Gastrocnemius medialis (tissue), 4 donors: ENCODE measurements around the gene TGFBR1. TPM values are rescaled to one million over a fixed set of nuclear protein-coding genes. Genes with fewer than 3 reads are reported as not detected.

ENCODE experiments used
- ATAC-seq, 2 donors: fragments of 150-250 bp; one replicate each; pipeline ENCODE4 v1.9.1; 2016
- DNase-seq, 2 donors: peaks; one replicate each; pipeline ENCODE4 v3.0.0-alpha.2; 2019
- H3K27ac ChIP-seq, 4 donors: fragments of 200-600 bp; sonication (generic); 1 replicate in 1 of 4; 2 replicates in 3 of 4; pipeline ENCODE4 v1.5.1; 2016 to 2018; ENCODE audit warnings: mild to moderate bottlenecking in 2 of 4, moderate library complexity in 1 of 4
- H3K27me3 ChIP-seq, 3 donors: fragments of 200-600 bp; sonication (generic) in 2 of 3; 1 replicate in 1 of 3; 2 replicates in 2 of 3; pipeline versions ENCODE4 v1.5.1 to v1.6.0; 2016 to 2019; ENCODE audit warnings: mild to moderate bottlenecking in 1 of 3, moderate library complexity in 1 of 3
- H3K36me3 ChIP-seq, 2 donors: fragments of 200-600 bp; sonication (generic) in 1 of 2; one replicate each; pipeline ENCODE4 v1.5.1; 2017 to 2018
- H3K4me1 ChIP-seq, 2 donors: fragments of 200-600 bp; sonication (generic) in 1 of 2; one replicate each; pipeline ENCODE4 v1.5.1; 2016 to 2017; ENCODE audit warnings: mild to moderate bottlenecking in 2 of 2
- H3K4me3 ChIP-seq, 4 donors: fragments of 200-600 bp; sonication (generic) in 3 of 4; 1 replicate in 1 of 4; 2 replicates in 3 of 4; pipeline ENCODE4 v1.5.1; 2016 to 2019; ENCODE audit warnings: mild to moderate bottlenecking in 2 of 4
- H3K9me3 ChIP-seq, 3 donors: fragments of 200-600 bp; sonication (generic) in 2 of 3; 1 replicate in 1 of 3; 2 replicates in 2 of 3; pipeline ENCODE4 v1.5.1; 2016 to 2019
- POLR2A ChIP-seq, 2 donors: fragments of 450-650 bp; IDR thresholded peaks; one replicate each; pipeline ENCODE4 v1.6.1; 2017; ENCODE audit warnings: antibody characterized with exemption in 2 of 2, mild to moderate bottlenecking in 2 of 2, moderate library complexity in 2 of 2
- in situ Hi-C, 4 donors: fragments of 200-750 bp; cut with MboI; loops; one replicate each; pipeline versions ENCODE4 v1.15.0 to v1.8.0; 2017; ENCODE audit warnings: low sequenced_read_pairs in 4 of 4
- intact Hi-C: fragments of 100-400 bp; cut with DNase I; formaldehyde crosslinking; loops from one replicate; pipeline ENCODE4 v1.15.1; 2023; ENCODE audit warnings: low total_unique reads
- total RNA-seq, 4 donors: library from RNA; depleted of rRNA; stranded (reverse); fragments of >200 nt; gene quantifications; one replicate each; pipeline versions ENCODE4 v1.1.0 to v1.2.3, GENCODE V29; 2016
- TF ChIP-seq, protein P1 (sequence below), 5 experiments: fragments of 450-650 bp in 3 of 5; fragments of 200-600 bp in 2 of 5; sonication (generic) in 2 of 5; IDR thresholded peaks in 4 of 5; conservative IDR thresholded peaks in 1 of 5; 1 replicate in 4 of 5; 2 replicates in 1 of 5; pipeline ENCODE4 v1.5.1; 2016 to 2019; ENCODE audit warnings: antibody characterized with exemption in 5 of 5, mild to moderate bottlenecking in 3 of 5, moderate library complexity in 3 of 5

The TGFBR1 gene
- total RNA-seq, 4 donors from 2014 or later, result 13.5 to 19.0 (median 14.3) TPM

DNA sequence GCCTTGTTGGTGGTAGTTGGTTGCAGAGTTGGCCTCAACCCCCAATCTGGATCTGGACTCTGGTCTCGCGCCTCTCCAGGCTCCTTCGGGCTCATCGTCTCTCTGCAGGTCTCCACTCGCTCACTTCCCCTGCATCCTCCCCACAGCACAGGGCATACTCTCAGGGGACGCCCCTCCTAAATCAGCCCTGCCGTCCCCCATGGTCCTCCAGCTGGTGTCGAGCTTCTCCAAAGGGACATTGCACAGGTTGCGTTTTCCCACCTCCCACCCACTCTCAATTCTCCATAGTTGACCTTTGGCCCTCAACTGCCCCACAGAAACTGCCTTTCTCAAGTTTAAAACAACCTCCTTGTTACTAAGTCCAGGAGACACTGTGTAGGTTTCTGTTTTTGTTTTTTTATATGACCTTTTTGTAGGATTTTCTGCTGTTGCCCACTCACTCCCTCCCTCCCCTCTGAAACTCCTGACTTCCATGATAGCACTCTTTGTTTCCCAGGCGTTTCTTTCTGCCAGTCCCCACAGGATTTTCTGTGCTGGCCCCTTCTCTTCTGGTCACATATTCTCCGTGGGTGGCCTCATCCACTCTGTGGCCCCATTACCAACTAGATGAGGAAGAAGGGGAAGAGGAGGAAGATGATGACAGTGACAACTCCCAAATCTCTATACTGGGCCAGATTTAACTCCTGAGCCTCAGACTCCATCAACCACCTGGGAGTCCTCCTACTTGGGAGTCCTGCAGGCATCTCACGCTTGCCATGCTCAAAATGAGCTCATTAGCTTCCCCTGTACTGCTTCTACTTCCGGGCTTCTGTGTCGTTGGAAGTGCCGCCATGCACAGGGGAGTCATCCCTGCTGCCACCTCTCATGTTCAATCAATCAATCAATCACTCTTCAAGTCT lies 66.6 kb downstream of the TGFBR1 start:
- Histone ChIP-seq H3K27me3 (peaks cover 0 to 4% (median 0%) of the 10 kb centered on the region in 3 donors), H3K4me1 (no peaks in the 10 kb centered on the region), H3K9me3 (no peaks in the 10 kb centered on the region), H3K27ac (no peak overlapping the region), H3K36me3 (no peaks in the 10 kb centered on the region), H3K4me3 (no peak overlapping the region)
- intact Hi-C loops, result loop anchor here (10.0 kb wide), 1 partner anchor 1043 kb away; no protein-coding TSS in a partner anchor
- TF ChIP-seq, protein P1, sequence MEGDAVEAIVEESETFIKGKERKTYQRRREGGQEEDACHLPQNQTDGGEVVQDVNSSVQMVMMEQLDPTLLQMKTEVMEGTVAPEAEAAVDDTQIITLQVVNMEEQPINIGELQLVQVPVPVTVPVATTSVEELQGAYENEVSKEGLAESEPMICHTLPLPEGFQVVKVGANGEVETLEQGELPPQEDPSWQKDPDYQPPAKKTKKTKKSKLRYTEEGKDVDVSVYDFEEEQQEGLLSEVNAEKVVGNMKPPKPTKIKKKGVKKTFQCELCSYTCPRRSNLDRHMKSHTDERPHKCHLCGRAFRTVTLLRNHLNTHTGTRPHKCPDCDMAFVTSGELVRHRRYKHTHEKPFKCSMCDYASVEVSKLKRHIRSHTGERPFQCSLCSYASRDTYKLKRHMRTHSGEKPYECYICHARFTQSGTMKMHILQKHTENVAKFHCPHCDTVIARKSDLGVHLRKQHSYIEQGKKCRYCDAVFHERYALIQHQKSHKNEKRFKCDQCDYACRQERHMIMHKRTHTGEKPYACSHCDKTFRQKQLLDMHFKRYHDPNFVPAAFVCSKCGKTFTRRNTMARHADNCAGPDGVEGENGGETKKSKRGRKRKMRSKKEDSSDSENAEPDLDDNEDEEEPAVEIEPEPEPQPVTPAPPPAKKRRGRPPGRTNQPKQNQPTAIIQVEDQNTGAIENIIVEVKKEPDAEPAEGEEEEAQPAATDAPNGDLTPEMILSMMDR (IDR thresholded peaks at IDR 0.05 in 4 of 5, conservative IDR thresholded peaks at IDR 0.05 in 1 of 5), result no peak
- no peak for TF ChIP-seq POLR2A (IDR thresholded peaks at IDR 0.05)
- DNase-seq (no peak), ATAC-seq (no peak)
- in situ Hi-C loops, result no loop called here

DNA sequence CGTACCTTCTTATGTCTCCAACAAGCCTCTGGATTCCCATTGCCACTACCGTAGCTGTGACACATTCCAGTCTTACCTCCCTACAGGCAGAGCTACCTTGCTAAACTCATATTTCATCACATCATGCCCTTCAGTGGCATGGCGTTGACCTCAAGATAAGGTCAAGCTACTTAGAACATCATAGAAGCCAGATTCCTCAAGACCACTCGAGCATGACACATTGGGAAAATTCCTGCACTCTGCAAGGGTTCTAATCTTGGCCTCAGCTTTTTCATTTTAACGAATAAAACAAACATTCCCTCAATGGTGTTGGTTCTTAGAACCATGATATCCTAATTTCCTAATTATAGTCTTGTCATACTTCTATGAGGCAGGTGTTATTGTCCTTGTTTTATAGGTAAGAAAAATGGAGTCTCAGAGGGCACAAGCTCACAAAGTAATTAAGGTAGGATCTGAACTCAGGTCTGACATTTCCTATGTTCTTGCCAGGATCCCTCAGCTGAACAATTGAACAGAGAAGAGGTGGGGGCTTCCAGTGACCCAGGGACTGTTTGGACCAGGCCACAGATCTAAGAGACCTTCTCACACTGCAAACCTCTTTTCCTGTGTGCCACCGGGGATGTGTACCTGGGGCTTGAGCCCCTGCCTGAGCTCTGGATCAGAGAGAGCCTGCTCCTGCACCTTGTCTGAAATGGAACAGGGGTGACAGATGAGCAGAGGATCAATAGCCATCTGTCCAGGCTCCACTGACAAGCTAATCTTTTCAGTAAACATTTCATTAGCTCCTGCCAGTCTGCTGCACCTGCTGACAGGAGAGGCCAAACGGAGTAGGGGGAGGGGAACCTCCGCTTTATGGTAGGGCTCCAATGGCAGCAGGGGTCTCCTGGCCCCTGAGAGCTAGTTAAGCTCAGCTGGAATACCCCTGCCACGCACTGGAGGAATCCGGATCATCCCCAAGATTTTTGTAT lies 67.5 kb downstream of the TGFBR1 start:
- in situ Hi-C loops (no loop called here), intact Hi-C loops (loop anchor here (10.0 kb wide), 1 partner anchor 1042 kb away; no protein-coding TSS in a partner anchor)
- Histone ChIP-seq H3K27ac (no peak overlapping the region), H3K27me3 (peaks cover 0 to 4% (median 0%) of the 10 kb centered on the region in 3 donors), H3K9me3 (no peaks in the 10 kb centered on the region), H3K36me3 (no peaks in the 10 kb centered on the region), H3K4me3 (no peak overlapping the region), H3K4me1 (no peaks in the 10 kb centered on the region)
- DNase-seq (no peak), ATAC-seq (no peak)
- TF ChIP-seq, protein P1 (IDR thresholded peaks at IDR 0.05 in 4 of 5, conservative IDR thresholded peaks at IDR 0.05 in 1 of 5), result no peak
- no peak for TF ChIP-seq POLR2A (IDR thresholded peaks at IDR 0.05)

DNA sequence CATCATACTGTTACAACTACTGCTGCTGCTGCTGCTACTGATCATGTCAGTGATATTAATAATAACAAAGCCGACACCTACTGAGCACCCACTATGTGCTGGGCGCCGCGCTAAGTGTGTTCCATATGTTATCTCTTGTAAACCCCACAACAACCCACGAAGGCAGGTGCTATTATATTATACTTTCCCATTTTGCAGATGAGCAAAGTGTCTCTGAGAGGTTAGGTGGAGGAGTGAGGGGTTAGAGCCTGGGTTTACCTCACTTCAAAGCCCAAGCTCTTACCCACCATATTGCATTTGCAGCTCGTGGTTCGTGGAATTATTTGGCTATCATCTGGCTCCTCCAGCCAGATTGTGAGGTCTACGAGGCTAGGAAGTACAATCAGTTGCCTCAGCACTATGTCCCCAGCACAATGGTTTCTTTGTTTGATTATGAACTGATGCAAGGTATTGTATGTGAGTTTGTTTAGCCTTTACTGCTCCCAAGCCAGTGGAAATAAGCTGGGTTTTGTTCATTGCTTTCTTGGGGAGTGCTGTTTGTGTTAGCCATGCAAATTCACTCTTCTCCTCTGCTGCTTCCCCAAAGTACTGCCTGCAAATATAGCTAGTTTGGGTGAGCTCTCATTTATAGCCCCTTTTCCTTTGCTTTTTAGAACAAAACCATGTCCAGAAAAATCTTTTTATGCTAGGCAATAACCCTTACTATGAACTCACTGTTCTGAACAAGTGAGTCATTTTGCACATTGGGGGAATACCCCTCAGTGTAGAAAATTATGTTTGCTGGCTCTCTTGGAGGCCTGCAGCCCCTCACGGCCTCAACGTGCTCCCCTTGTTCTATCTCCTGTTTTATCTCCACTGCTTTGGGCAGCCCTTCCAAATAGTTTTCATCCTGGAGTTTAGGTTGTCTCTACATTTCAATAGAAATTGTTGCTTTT lies 68.9 kb downstream of the TGFBR1 start:
- in situ Hi-C loops, result no loop called here
- no peak for DNase-seq
- Histone ChIP-seq H3K36me3 (no peaks in the 10 kb centered on the region), H3K27ac (no peak overlapping the region), H3K4me1 (no peaks in the 10 kb centered on the region), H3K4me3 (no peak overlapping the region), H3K9me3 (no peaks in the 10 kb centered on the region), H3K27me3 (peaks cover 0 to 4% (median 0%) of the 10 kb centered on the region in 3 donors)
- intact Hi-C loops, result loop anchor here (10.0 kb wide), 1 partner anchor 1041 kb away; no protein-coding TSS in a partner anchor
- ATAC-seq, result no peak
- TF ChIP-seq, protein P1 (IDR thresholded peaks at IDR 0.05 in 4 of 5, conservative IDR thresholded peaks at IDR 0.05 in 1 of 5), result no peak
- TF ChIP-seq POLR2A (IDR thresholded peaks at IDR 0.05), result no peak
